ENCODE data around the gene SUPT16H.
A peak's percentile ranks its signal among the peaks of the same experiment; 100 is the strongest.
"Not testable (repeated sequence)": the region's sequence is repeated elsewhere in the genome, so short reads cannot be mapped to it uniquely, and the experiment has no call there.

Gene SUPT16H

GRCh38 chr14:21309238-21309636 is 74.6 kb downstream of the SUPT16H start:
- peak overlapping the region; percentile 67 for H3K4me2 ChIP-seq
- H3K27me3 ChIP-seq (ENCODE audit: insufficient read depth, low read depth), result no peaks in the 10 kb centered on the region
- peak overlapping the region; percentile 86 for H2AFZ ChIP-seq (ENCODE audit: low read depth)
- H3K4me1 ChIP-seq (ENCODE audit: low read depth, poor library complexity, severe bottlenecking), result peaks cover 28% of the 10 kb centered on the region
- H3K79me2 ChIP-seq (ENCODE audit: insufficient read depth, low read depth), result no peaks in the 10 kb centered on the region
- H3K9ac ChIP-seq, result peak overlapping the region; percentile 77
- H4K20me1 ChIP-seq (ENCODE audit: insufficient read depth), result no peaks in the 10 kb centered on the region
- no peak overlapping the region for H3K4me3 ChIP-seq (IDR thresholded peaks at IDR 0.05; ENCODE audit: insufficient read depth, low read depth, low read length)
- no peaks in the 10 kb centered on the region for H3K36me3 ChIP-seq (ENCODE audit: insufficient read depth)
- TF ChIP-seq CTCF (conservative IDR thresholded peaks at IDR 0.05; ENCODE audit: low read depth, low read length), result no peak
- peak overlapping the region; percentile 88 for H3K27ac ChIP-seq

- TF ChIP-seq CTCF (conservative IDR thresholded peaks at IDR 0.05; ENCODE audit: low read depth, low read length), result no peak
- no peaks in the 10 kb centered on the region for H3K36me3 ChIP-seq (ENCODE audit: insufficient read depth)
- no peak overlapping the region for H3K4me3 ChIP-seq (IDR thresholded peaks at IDR 0.05; ENCODE audit: insufficient read depth, low read depth, low read length)
- H3K79me2 ChIP-seq (ENCODE audit: insufficient read depth, low read depth), result no peaks in the 10 kb centered on the region
- H3K4me2 ChIP-seq, result peak overlapping the region; percentile 71
- peaks cover 28% of the 10 kb centered on the region for H3K4me1 ChIP-seq (ENCODE audit: low read depth, poor library complexity, severe bottlenecking)
- H3K9ac ChIP-seq, result peak overlapping the region; percentile 77
- no peaks in the 10 kb centered on the region for H4K20me1 ChIP-seq (ENCODE audit: insufficient read depth)
- H3K27me3 ChIP-seq (ENCODE audit: insufficient read depth, low read depth), result no peaks in the 10 kb centered on the region
- H2AFZ ChIP-seq (ENCODE audit: low read depth), result peak overlapping the region; percentile 86
- H3K27ac ChIP-seq, result peak overlapping the region; percentile 88
Measured at GRCh38 chr14:21308479-21309237, 75.2 kb downstream of the SUPT16H start.

- Histone ChIP-seq H3K79me2 (ENCODE audit: insufficient read depth, low read depth) (no peaks in the 10 kb centered on the region), H3K27ac (peak overlapping the region; percentile 70), H3K27me3 (ENCODE audit: insufficient read depth, low read depth) (no peaks in the 10 kb centered on the region), H3K4me1 (ENCODE audit: low read depth, poor library complexity, severe bottlenecking) (peaks cover 28% of the 10 kb centered on the region), H3K9ac (peak overlapping the region; percentile 77; the same call in 1 of the 2 replicates), H3K4me2 (peak overlapping the region; percentile 71), H3K4me3 (IDR thresholded peaks at IDR 0.05; ENCODE audit: insufficient read depth, low read depth, low read length) (no peak overlapping the region), H3K36me3 (ENCODE audit: insufficient read depth) (no peaks in the 10 kb centered on the region), H4K20me1 (ENCODE audit: insufficient read depth) (no peaks in the 10 kb centered on the region), H2AFZ (ENCODE audit: low read depth) (peak overlapping the region; percentile 60; the same call in 1 of the 2 replicates)
- no peak for TF ChIP-seq CTCF (conservative IDR thresholded peaks at IDR 0.05; ENCODE audit: low read depth, low read length)
Measured at GRCh38 chr14:21308132-21308478, 75.7 kb downstream of the SUPT16H start.

- no peaks in the 10 kb centered on the region for H3K79me2 ChIP-seq (ENCODE audit: insufficient read depth, low read depth)
- no peak for TF ChIP-seq CTCF (conservative IDR thresholded peaks at IDR 0.05; ENCODE audit: low read depth, low read length)
- no peaks in the 10 kb centered on the region for H3K27me3 ChIP-seq (ENCODE audit: insufficient read depth, low read depth)
- H3K36me3 ChIP-seq (ENCODE audit: insufficient read depth), result no peaks in the 10 kb centered on the region
- peaks cover 28% of the 10 kb centered on the region for H3K4me1 ChIP-seq (ENCODE audit: low read depth, poor library complexity, severe bottlenecking)
- H4K20me1 ChIP-seq (ENCODE audit: insufficient read depth), result no peaks in the 10 kb centered on the region
- peak overlapping the region; percentile 77; the same call in 1 of the 2 replicates for H3K9ac ChIP-seq
- peak overlapping the region; percentile 71 for H3K4me2 ChIP-seq
- H3K4me3 ChIP-seq (IDR thresholded peaks at IDR 0.05; ENCODE audit: insufficient read depth, low read depth, low read length), result no peak overlapping the region
- peak overlapping the region; percentile 70 for H3K27ac ChIP-seq
- 0 out of 2 replicates have a peak overlapping the region, but pooled peaks have one; percentile 60 for H2AFZ ChIP-seq (ENCODE audit: low read depth)
Measured at GRCh38 chr14:21307637-21308036, 76.2 kb downstream of the SUPT16H start.

GRCh38 chr14:21302836-21303140 is 81.0 kb downstream of the SUPT16H start:
- not testable (repeated sequence) for H3K27ac ChIP-seq; H4K20me1 ChIP-seq (ENCODE audit: insufficient read depth); H3K4me2 ChIP-seq; H3K9ac ChIP-seq; H3K79me2 ChIP-seq (ENCODE audit: insufficient read depth, low read depth); H3K36me3 ChIP-seq (ENCODE audit: insufficient read depth); H2AFZ ChIP-seq (ENCODE audit: low read depth); H3K4me3 ChIP-seq (IDR thresholded peaks at IDR 0.05; ENCODE audit: insufficient read depth, low read depth, low read length); H3K27me3 ChIP-seq (ENCODE audit: insufficient read depth, low read depth)
- H3K4me1 ChIP-seq (ENCODE audit: low read depth, poor library complexity, severe bottlenecking), result peaks cover 48% of the 10 kb centered on the region
